Stimulated activated naive B cell treated with anti-CD40 and anti-IgM and Interleukin-4, amounts not matched to agents 10 μg/mL and 1 μg/mL and 100 μg/mL, for 72 hours (primary cell): ENCODE results near the gene SNAI1.

Experiments used
- ATAC-seq, 2 donors: fragments of 150-1000 bp; cut with Tn5 transposase; replicated peaks; 2 replicates each; pipeline ENCODE4 v1.10.0; 2021; ENCODE audit warnings: moderate library complexity in 1 of 2
- DNase-seq: peaks from one replicate; pipeline ENCODE4 v3.0.0; 2021
- H3K27ac Mint-ChIP-seq: one replicate; pipeline ENCODE4 v1.8.0; 2022; ENCODE audit warnings: mild to moderate bottlenecking, mixed read lengths
- H3K27me3 Mint-ChIP-seq, 2 donors: one replicate each; pipeline ENCODE4 v1.8.0; 2022; ENCODE audit warnings: mixed read lengths in 2 of 2
- H3K36me3 Mint-ChIP-seq, 2 donors: one replicate each; pipeline ENCODE4 v1.8.0; 2022; ENCODE audit warnings: mixed read lengths in 2 of 2, mild to moderate bottlenecking in 1 of 2
- H3K4me1 Mint-ChIP-seq, 2 donors: one replicate each; pipeline ENCODE4 v1.8.0; 2022; ENCODE audit warnings: mixed read lengths in 2 of 2, mild to moderate bottlenecking in 1 of 2
- H3K4me3 Mint-ChIP-seq, 2 donors: one replicate each; pipeline ENCODE4 v1.8.0; 2022; ENCODE audit warnings: mild to moderate bottlenecking in 2 of 2, mixed read lengths in 2 of 2, moderate library complexity in 1 of 2
- H3K9me3 Mint-ChIP-seq, 2 donors: one replicate each; pipeline ENCODE4 v1.8.0; 2022; ENCODE audit warnings: mixed read lengths in 2 of 2, mild to moderate bottlenecking in 1 of 2

Gene SNAI1

DNA sequence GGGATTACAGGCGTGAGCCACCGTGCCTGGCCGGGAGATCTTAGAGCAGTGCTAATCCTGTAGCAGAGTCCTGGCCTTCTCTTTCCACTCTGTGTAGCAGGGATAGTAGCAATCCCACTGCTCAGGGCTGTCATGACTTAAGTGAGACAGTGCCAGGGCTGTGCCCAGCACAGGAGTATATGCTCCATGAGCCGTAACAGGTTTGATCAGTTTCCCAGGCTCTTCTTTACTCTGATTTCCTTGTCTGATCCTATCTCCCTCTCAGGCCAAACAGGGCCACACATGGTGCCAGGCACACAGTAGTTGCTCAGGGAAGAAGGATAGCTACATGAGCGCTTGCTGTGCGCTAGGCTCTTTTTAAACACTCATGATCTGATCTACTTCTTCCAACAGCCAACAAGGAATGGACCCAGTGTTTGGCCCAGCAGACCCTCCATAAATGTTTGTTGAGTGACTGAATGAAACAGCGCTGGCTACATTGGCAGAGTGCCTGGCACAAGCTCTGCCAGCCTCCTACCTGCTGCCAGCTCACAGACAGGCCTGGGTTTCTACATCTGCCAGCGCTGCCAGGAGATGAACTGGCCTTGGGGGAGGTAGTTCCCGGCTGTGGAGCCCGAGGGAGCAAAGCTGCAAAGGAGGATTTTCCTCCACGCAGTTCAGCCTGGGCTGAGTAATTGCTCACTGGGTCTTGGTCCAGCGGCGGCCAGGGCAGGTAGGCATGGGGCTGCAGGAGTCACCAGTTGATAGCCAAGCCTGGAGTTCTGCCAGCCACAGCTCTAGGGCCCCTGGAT is 36.9 kb downstream of the SNAI1 start:
- peaks cover 12 to 18% of the 10 kb centered on the region in 2 donors for H3K4me1 Mint-ChIP-seq
- no peak overlapping the region for H3K4me3 Mint-ChIP-seq
- no peak overlapping the region for H3K27ac Mint-ChIP-seq
- H3K27me3 Mint-ChIP-seq, result peaks cover 6 to 16% of the 10 kb centered on the region in 2 donors
- peaks cover 0 to 1% of the 10 kb centered on the region in 2 donors for H3K36me3 Mint-ChIP-seq
- H3K9me3 Mint-ChIP-seq, result no peaks in the 10 kb centered on the region
- DNase-seq (no peak), ATAC-seq (no peak)

DNA sequence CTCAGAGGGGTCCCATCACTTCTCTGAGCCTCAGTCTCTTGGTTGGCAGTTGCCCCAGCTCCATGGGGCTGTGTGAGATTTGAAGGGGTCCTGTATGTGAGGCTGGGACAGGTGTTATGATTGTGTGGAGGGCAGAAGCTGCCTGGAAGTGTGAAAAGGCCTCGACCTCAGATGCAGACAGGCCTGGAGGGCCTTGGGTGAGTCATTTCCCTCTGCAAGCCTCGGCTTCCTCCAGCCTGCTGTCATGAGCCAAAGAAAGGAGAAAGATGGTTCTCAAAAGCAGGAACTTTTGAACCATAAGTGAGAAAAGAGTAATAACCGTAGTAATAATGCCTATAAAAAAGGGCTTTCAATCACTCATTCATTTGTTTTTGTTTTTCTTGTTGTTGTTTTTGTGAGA is 37.5 kb downstream of the SNAI1 start:
- H3K27me3 Mint-ChIP-seq, result peaks cover 5 to 13% of the 10 kb centered on the region in 2 donors
- peaks cover 0 to 1% of the 10 kb centered on the region in 2 donors for H3K36me3 Mint-ChIP-seq
- peaks cover 12 to 16% of the 10 kb centered on the region in 2 donors for H3K4me1 Mint-ChIP-seq
- H3K9me3 Mint-ChIP-seq, result no peaks in the 10 kb centered on the region
- no peak overlapping the region for H3K27ac Mint-ChIP-seq
- H3K4me3 Mint-ChIP-seq, result no peak overlapping the region
- ATAC-seq (peak in 1 of 2 donors; percentile 25), DNase-seq (no peak)

DNA sequence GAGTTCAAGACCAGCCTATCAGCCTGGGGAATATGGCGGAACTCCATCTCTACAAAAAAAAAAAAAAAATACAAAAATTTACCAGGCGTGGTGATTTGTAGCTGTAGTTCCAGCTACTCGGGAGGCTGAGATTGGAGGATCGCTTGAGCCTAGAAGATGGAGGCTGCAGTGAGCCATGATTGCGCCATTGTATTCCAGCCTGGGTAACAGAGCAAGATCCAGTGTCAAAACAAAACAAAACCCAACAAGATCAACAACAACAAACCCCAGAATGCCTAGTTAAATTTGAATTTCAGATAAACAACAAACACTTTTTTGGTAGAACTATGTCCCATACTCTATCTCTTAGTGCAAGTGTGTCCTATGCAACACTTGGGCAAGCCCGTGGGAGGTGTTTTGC is 39.9 kb downstream of the SNAI1 start:
- Mint-ChIP-seq H3K36me3 (peaks cover 0 to 1% of the 10 kb centered on the region in 2 donors), H3K4me3 (no peak overlapping the region), H3K9me3 (no peaks in the 10 kb centered on the region), H3K27ac (no peak overlapping the region), H3K27me3 (peaks cover 5 to 8% of the 10 kb centered on the region in 2 donors), H3K4me1 (peaks cover 12 to 16% of the 10 kb centered on the region in 2 donors)
- DNase-seq (no peak), ATAC-seq (no peak)

DNA sequence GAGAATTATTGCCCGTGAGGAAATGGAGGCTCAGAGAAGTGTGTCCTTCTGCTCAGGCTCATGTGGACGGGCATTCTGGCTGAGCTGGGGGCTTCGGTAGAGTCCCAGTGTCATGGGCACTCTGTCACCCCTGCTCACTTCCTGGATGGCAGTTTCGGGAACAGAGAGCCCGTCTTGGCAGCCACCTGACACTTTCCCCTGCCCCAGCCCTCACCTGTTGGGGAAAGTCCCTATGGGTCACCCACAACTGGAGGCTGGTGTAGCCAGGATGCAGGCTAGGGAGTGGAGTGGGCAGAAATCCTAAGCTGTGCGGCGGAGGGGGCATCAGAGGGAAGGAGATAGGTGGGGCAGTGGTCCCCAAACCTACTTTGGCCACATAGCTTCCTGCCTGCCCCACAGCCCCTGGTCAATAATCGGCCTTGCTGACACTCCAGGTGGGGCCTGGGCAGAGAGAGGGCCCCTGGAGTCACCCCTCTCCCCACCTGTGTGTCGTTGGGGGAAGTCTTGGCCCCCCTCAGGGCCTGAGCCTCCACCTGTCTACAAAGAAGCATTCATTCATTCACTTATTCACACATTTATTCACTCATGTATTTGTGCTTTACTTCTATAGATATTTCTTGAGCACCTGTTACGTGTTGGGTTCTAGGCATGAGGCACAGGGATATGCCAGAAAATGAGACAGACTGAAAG is 40.5 kb downstream of the SNAI1 start:
- Mint-ChIP-seq H3K4me1 (peaks cover 12 to 16% of the 10 kb centered on the region in 2 donors), H3K27me3 (peaks cover 0 to 2% of the 10 kb centered on the region in 2 donors), H3K4me3 (no peak overlapping the region), H3K36me3 (no peaks in the 10 kb centered on the region), H3K27ac (no peak overlapping the region), H3K9me3 (no peaks in the 10 kb centered on the region)
- DNase-seq, result no peak
- ATAC-seq, result peak; percentile 48 to 76

DNA sequence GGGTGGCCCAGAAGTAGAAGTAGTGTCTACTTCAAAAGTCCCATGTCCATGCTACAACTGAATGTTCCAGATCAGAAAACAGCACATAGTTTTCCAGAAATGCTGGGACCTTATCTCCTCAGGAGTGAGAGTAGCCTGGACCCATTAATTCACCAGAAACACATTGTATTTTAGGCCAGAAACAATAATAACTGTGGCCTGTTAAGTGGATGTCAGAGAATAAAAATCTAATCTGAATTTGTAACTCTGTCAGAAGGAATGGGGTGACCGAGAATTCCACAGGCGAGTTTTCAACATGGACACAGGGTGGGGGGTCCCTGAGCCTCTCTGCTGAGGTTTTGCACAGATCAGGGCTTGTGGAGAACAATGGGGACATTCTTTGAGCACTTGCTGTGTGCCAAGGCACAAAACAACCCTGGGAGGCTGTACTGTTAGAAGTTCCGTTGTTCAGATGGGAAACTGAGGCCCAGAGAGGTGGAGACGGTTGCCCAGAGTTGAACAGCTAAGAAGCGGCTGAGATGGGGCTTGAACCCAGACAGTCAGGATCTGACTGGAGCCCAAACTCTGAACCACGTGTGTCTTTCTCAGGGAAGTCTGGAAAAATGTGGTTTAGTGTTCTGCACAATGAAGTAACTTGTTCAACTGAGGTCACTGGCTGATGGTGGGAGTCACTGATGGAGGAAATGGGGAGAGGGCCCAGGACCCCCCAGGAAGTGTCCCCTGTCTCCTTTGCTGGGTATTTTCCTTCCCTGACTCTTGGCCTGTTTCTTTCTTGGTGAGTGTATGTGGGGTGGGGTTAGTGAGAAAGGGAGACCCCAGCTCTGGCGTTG is 44.2 kb downstream of the SNAI1 start:
- Mint-ChIP-seq H3K36me3 (no peaks in the 10 kb centered on the region), H3K4me3 (no peak overlapping the region), H3K27me3 (peaks cover 0 to 6% of the 10 kb centered on the region in 2 donors), H3K9me3 (no peaks in the 10 kb centered on the region), H3K27ac (no peak overlapping the region), H3K4me1 (peaks cover 10 to 12% of the 10 kb centered on the region in 2 donors)
- ATAC-seq (no peak), DNase-seq (no peak)

DNA sequence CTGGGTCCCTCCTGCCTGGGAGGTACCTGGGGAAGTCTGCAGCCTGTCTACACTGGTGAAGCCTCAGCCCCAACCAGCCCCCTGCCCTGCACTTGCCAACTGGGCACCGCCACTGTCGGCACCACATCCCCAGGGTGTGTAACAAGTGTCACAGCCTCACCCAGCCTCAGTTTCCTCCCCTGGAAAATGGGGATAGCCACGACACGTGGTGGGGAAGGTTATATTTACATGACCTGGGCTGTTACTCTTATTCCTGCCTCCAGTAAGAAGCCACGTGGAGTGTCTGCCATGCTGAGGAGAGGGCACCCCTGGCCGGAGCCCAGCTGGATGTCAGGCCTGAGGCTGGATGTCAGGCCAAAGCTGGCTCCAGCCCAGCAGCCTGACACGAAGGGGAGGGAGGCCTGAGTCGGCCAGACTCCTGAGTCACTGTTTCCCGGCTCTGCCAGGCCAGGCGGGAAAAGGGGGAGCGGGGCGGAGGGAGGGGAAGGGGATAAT is 44.9 kb downstream of the SNAI1 start:
- Mint-ChIP-seq H3K27ac (no peak overlapping the region), H3K4me3 (no peak overlapping the region), H3K4me1 (peaks cover 8 to 11% of the 10 kb centered on the region in 2 donors), H3K9me3 (no peaks in the 10 kb centered on the region), H3K36me3 (no peaks in the 10 kb centered on the region), H3K27me3 (peaks cover 0 to 6% of the 10 kb centered on the region in 2 donors)
- no peak for ATAC-seq
- no peak for DNase-seq

DNA sequence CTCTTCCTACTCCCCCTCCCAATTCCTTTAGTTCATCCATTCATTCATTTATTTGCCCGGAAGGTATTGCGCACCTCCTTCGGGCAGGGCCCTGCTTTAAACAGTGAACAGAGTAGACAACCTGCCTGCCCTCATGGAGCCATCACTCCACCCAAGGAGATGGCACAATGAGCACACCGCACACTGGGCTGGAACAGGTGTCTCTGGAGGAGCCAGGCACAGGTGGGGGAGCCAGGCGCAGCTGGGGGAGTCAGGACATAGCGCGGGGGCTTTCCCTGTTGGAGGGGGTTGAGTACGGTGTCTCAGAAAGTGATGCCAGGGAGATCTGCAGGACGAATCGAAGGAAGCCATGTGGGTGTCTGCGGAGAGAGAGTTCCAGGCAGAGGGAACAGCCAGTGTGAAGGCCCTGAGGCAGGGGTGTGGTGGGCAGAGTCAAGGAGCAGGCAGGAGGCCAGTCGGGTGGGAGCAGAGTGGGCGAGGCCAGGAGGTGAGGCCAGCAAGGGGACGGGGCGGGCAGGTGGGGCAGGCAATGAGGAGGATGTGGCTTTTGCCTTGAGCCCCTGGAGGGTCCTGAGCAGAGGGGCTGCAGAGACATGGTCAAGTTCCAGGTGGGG is 46.4 kb downstream of the SNAI1 start:
- DNase-seq (no peak), ATAC-seq (no peak)
- H3K9me3 Mint-ChIP-seq, result no peaks in the 10 kb centered on the region
- peaks cover 0 to 6% of the 10 kb centered on the region in 2 donors for H3K27me3 Mint-ChIP-seq
- H3K4me1 Mint-ChIP-seq, result peaks cover 0 to 2% of the 10 kb centered on the region in 2 donors
- no peak overlapping the region for H3K4me3 Mint-ChIP-seq
- no peak overlapping the region for H3K27ac Mint-ChIP-seq
- H3K36me3 Mint-ChIP-seq, result no peaks in the 10 kb centered on the region

DNA sequence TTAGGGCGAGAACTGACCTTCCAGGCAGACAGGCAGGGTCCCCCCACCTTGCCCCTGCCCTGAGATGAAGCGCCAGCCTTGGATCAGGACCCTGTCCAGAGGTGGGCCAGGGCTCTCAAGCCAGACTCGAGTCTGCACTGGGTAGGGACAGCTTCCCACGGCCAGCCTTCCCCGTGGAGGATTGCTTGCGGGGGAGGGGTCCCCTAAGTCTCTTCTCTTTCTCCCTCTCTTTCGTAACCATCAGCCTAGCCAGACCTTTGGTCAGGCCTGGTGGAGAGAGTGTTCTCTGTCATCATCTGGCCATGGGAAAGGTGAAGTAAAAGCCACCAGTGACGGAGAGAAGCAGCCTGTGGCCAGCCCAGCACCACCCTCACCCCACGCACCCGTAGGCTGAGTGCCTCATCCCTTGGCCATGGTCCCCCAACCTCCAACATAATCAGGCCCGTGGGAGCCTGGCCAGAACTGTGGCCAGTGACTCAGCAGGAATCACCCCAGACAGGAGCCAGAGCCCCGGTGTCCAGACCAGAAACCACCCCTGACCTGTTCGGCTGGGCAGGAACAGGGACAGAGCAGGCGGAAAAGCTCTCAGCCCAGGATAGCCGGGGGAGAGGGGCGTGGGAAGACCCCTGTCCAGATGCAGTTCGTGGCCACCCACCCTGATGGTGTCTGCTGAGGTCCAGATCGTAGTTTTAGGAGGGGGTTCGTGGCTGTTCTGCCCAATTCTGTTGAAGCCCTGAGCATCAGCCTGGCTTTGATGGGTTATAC is 47.1 kb downstream of the SNAI1 start:
- no peak overlapping the region for H3K4me3 Mint-ChIP-seq
- ATAC-seq, result no peak
- H3K4me1 Mint-ChIP-seq, result peaks cover 0 to 3% of the 10 kb centered on the region in 2 donors

DNA sequence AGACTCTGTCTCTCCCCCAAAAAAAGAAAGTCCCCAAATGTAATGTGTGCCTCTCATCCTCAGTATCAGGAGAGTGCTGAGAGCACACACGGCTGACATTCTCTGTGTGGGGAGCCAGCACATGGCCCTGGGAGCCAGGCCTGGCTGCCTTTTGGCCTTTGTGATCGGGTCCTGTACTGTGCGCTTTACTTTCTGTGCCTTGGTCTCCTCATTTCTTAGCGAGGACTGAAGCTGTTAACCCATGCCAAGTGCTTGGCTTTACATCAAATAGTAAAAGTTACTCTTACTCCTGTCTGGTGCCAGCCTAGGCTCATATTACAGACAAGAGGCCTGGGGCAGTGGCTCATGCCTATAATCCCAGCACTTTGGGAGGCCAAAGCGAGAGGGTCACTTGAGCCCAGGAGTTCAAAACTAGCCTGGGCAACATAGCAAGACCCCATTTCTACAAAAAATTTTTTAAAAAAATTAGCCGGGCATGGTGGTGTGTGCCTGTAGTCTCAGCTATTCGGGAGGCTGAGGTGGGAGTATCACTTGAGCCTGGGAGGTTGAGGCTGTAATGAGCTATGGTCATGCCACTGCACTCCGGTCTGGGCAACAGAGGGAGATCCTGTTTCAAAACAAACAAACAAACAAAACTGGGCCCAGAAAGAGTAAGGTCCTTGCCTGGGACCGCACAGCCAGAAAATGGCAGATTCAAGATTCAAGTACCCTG is 50.3 kb downstream of the SNAI1 start:
- no peaks in the 10 kb centered on the region for H3K36me3 Mint-ChIP-seq
- peaks cover 0 to 6% of the 10 kb centered on the region in 2 donors for H3K27me3 Mint-ChIP-seq
- DNase-seq (no peak), ATAC-seq (no peak)
- H3K9me3 Mint-ChIP-seq, result no peaks in the 10 kb centered on the region
- no peak overlapping the region for H3K27ac Mint-ChIP-seq
- H3K4me1 Mint-ChIP-seq, result peaks cover 0 to 3% of the 10 kb centered on the region in 2 donors
- H3K4me3 Mint-ChIP-seq, result no peak overlapping the region

More for the DNA sequence above, 47.1 kb downstream of the SNAI1 start:
- Mint-ChIP-seq H3K27me3 (peaks cover 0 to 6% of the 10 kb centered on the region in 2 donors), H3K9me3 (no peaks in the 10 kb centered on the region), H3K27ac (no peak overlapping the region), H3K36me3 (no peaks in the 10 kb centered on the region)
- DNase-seq, result no peak

DNA sequence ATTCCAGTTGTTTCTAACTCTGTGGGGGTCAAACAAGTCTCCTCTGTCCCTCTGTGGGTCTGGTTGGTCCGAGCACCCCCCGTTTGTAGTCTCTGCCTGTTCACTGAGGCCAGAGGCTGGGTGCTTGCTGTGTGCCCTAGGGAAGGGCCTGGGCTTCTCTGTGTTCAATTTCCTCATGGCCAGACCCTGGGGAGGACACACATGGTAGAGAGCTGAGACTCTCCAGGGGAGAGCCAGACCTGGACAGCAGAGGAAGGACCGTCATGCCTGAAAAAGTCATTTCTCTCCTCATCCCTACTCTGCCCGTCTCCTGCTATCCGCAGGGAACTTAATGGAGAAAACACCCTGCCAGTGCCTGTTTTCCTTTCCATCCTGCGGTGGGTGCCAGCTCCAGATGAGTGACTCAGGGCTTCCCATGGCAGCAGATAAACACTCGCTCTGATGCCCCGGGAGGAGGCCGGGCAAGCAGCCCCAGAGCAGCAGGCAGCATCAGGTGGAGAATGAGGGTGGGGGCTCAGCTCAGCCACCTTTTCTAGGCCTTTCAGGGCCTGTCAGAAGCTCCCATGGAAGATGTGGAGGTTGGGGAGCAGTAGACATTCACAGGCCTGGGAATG is 51.9 kb downstream of the SNAI1 start:
- Mint-ChIP-seq H3K27ac (peak overlapping the region; percentile 22), H3K27me3 (no peaks in the 10 kb centered on the region), H3K36me3 (no peaks in the 10 kb centered on the region), H3K4me1 (peaks cover 4 to 6% of the 10 kb centered on the region in 2 donors), H3K9me3 (no peaks in the 10 kb centered on the region), H3K4me3 (no peak overlapping the region)
- ATAC-seq, result no peak
- DNase-seq, result no peak

DNA sequence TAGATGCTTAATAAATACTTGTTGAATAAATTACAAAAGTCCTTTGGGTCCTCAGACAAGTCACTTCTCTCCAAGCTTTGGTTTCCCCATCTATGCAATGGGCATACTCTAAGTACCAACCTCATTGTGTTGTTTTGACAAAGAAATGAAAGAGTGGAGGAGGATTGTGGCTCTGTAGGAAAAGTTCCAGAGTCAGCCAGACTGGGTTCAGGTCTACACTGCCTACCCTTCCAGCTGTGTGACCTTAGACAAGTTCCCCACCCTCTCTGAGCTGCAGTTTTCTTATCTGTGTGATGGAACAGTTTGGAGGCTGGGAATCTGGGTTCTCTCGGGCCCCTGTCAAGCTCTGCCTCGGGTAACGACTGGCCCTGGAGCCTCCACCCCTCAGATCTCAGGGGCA is 53.9 kb downstream of the SNAI1 start:
- Mint-ChIP-seq H3K27ac (no peak overlapping the region), H3K4me3 (no peak overlapping the region), H3K9me3 (no peaks in the 10 kb centered on the region), H3K4me1 (peaks cover 13 to 19% of the 10 kb centered on the region in 2 donors), H3K36me3 (peaks cover 0 to 4% of the 10 kb centered on the region in 2 donors), H3K27me3 (no peaks in the 10 kb centered on the region)
- no peak for DNase-seq
- ATAC-seq, result no peak

DNA sequence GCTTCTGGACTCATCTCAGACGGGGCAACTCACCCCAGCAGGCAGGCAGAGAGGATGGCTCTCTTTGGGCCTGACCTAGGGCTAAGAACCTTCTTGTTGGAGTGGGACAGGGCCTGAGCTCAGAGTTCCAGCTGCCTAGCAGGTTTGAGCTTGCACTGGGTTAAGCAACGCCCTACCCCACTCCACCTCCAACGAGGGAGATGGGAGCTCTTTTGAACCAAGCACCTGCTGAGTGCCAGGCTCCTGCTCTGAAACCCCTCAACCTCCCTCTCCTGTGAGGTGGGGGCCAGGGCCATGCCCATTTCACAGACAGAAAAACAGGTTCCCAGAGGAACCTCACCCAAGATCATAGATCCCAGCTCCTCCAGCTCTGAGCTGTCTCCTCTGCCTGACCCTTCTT is 54.3 kb downstream of the SNAI1 start:
- no peak for DNase-seq
- no peaks in the 10 kb centered on the region for H3K9me3 Mint-ChIP-seq
- no peak overlapping the region for H3K4me3 Mint-ChIP-seq
- peaks cover 13 to 23% of the 10 kb centered on the region in 2 donors for H3K4me1 Mint-ChIP-seq
- H3K27ac Mint-ChIP-seq, result no peak overlapping the region
- H3K36me3 Mint-ChIP-seq, result peaks cover 0 to 4% of the 10 kb centered on the region in 2 donors
- no peak for ATAC-seq
- H3K27me3 Mint-ChIP-seq, result no peaks in the 10 kb centered on the region
